Cardiac fibroblast (primary cell): ENCODE measurements around the gene TP53RK.

Source experiments
- DNase-seq, 2 donors: peaks; one replicate each; pipeline versions ENCODE4 v3.0.0 to v3.0.0-alpha.2; 2010; ENCODE audit warnings: low read depth in 2 of 2
- H3K4me3 ChIP-seq, 2 donors: replicated peaks in 1 of 2; 1 replicate in 1 of 2; 2 replicates in 1 of 2; pipeline ENCODE4 v1.5.1; 2011; ENCODE audit warnings: low read depth in 2 of 2, low read length in 2 of 2, mild to moderate bottlenecking in 2 of 2, moderate library complexity in 1 of 2
- CTCF ChIP-seq: IDR thresholded peaks from one replicate; pipeline ENCODE4 v1.5.1; 2011; ENCODE audit warnings: low read depth, mild to moderate bottlenecking, low read length, inconsistent platforms

TP53RK gene

GRCh38 chr20:46651091-46651962 is 37.9 kb downstream of the TP53RK start, which contains the start of gene SLC13A3:
TSS of gene SLC13A3 (minus strand) at chr20:46651459. CDS start at chr20:46651421, 38 bp downstream.
- TF ChIP-seq CTCF: no peak
- DNase-seq: no peak
- no peak within 1 kb of the TSS for H3K4me3 ChIP-seq

GRCh38 chr20:46650575-46651090 is 38.6 kb downstream of the TP53RK start:
- H3K4me3 ChIP-seq: no peak overlapping the region
- no peak for DNase-seq
- no peak for TF ChIP-seq CTCF

GRCh38 chr20:46649965-46650542 is 39.2 kb downstream of the TP53RK start:
- no peak for TF ChIP-seq CTCF
- DNase-seq: no peak
- H3K4me3 ChIP-seq: no peak overlapping the region

- no peak for DNase-seq
- TF ChIP-seq CTCF: no peak
- no peak overlapping the region for H3K4me3 ChIP-seq
Observed at GRCh38 chr20:46649650-46649949, 39.6 kb downstream of the TP53RK start.

GRCh38 chr20:46648903-46649649 is 40.2 kb downstream of the TP53RK start:
- no peak overlapping the region for H3K4me3 ChIP-seq
- DNase-seq: no peak
- no peak for TF ChIP-seq CTCF

- TF ChIP-seq CTCF: no peak
- H3K4me3 ChIP-seq: no peak overlapping the region
- no peak for DNase-seq
Observed at GRCh38 chr20:46647469-46647868, 41.8 kb downstream of the TP53RK start.
